Measurements from ENCODE around the gene ARMC7.
"Not testable (repeated sequence)": the region's sequence is repeated elsewhere in the genome, so short reads cannot be mapped to it uniquely, and the experiment has no call there.

ARMC7 gene

DNA sequence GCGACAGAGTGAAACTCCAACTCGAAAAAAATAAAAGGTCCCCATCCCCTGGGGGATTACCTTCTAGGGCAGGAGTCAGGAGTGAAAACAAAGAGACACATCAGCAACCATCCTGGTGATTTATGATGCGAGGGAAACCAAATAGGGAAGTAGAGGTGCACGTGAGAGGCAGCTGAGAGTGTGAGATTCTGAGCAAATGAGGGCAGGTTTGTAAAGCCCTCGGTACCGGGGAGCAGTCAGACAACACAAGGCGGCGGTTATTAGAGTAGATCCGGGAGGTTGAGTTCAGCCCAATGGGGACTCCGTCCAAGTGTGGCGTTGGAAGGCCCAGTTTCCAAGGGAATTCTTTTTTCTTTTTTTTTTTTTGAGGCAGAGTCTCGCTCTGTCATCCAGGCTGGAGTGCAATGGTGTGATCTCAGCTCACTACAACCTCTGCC is 7.4 kb upstream of the ARMC7 start:
- no peak for DNase-seq (ENCODE audit: low read depth)

DNA sequence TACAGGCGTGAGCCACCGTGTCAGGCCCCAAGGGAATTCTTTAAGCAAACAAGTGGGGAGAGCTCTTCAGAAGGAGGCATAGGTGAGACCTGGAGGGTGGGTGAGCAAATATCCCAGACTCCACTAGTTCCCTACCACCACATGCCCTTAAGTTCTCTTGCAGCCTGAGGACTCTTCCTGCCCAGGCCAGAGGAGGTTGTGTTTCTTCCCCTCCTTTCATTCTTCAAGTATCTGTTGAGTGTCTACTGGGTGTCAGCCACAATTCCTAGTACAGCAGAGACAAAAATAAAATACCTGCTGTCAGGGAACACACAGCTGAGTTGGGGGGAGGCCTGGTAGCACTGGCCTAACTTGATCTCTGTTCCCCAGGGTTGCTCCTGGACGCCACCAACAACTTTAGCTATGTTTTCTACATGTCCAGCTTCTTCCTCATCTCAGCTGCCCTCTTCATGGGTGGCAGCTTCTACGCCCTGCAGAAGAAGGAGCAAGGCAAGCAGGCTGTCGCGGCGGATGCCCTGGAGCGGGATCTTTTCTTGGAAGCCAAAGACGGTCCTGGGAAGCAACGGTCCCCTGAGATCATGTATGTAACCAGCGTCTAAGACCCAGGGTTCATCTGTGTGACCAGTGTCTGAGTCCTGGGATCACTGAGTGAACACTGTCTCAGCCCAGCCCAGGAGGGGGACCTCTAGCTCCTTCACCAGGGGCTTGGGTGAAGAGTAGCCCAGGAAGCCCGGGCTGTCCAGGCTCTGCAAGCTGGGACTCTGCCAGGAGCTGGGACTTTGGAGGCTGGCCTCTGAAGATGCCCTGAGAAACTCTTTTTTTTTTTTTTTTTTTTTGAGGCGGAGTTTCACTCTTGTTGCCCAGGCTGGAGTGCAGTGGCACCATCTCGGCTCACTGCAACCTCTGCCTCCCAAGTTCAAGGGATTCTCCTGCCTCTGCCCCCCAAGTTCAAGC is 5.9 kb upstream of the ARMC7 start:
- DNase-seq (ENCODE audit: low read depth), result no peak

GRCh38 chr17:75105126-75106080 is 4.4 kb upstream of the ARMC7 start:
- no peak for DNase-seq (ENCODE audit: low read depth)

DNA sequence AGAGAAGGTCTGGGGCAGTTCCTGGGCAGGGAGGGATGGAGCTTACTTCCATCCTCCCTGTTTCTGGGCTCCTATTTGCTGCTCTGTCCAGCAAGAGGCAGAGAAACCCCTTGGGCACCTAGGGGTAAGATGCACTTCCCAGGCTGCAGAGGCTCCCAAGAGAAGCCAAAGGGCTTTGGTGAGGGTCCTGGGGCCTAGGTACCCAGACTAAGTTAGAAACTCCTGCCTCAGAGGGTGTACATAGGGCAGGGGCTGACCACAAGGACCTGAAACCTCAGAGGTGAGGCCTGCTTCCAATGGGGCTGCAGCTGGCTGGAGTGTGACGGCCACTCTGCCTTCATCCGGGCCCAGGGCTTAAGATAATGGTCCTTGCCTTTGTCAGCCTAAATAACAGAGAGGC is 1.6 kb upstream of the ARMC7 start:
- DNase-seq (ENCODE audit: low read depth), result no peak

DNA sequence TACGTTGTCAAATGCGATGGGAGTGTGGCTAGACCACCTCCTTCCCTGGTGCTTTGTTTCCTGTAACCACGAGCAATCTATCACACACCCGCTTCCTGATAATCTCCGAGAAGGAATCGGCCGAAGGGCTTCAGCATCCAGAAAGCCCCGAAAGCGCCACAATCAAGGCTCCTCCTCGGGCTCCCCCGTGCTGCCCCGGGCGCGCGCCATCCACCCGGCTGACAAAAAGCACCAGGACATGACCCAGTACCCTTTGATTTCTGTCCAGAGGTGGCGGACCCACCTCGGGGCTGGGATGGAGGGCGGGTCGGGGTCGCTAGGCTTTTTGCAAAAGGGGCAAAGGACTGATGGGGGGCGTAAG is 743 bp upstream of the ARMC7 start:
- DNase-seq (ENCODE audit: low read depth), result no peak

DNA sequence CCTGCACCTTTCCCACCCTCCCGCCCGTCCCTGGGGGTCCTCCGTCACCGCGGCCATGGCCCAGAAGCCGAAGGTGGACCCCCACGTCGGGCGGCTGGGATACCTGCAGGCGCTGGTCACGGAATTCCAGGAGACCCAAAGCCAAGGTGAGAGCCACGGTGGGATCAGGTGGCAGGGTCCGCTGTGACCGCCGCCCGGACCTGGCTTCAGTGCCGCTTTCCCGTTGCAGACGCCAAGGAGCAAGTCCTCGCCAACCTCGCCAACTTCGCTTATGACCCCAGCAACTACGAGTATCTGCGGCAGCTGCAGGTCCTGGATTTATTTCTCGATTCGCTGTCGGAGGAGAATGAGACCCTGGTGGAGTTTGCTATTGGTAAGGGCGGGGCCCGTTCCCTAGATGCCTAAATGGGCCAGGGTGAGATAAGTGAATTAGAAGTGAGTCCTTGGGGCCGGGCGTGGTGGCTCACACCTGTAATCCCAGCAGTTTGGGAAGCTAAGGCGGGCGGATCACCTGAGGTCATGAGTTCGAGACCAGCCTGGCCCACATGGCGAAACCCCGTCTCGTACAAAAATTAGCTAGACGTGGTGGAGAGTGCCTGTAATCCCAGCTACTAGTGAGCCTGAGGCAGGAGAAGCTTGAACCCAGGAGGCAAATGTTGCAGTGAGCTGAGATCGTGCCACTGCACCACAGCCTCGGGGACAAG is 617 bp downstream of the ARMC7 start:
- DNase-seq (ENCODE audit: low read depth), result no peak

GRCh38 chr17:75111777-75112335 is 2.1 kb downstream of the ARMC7 start:
- no peak for DNase-seq (ENCODE audit: low read depth)

DNA sequence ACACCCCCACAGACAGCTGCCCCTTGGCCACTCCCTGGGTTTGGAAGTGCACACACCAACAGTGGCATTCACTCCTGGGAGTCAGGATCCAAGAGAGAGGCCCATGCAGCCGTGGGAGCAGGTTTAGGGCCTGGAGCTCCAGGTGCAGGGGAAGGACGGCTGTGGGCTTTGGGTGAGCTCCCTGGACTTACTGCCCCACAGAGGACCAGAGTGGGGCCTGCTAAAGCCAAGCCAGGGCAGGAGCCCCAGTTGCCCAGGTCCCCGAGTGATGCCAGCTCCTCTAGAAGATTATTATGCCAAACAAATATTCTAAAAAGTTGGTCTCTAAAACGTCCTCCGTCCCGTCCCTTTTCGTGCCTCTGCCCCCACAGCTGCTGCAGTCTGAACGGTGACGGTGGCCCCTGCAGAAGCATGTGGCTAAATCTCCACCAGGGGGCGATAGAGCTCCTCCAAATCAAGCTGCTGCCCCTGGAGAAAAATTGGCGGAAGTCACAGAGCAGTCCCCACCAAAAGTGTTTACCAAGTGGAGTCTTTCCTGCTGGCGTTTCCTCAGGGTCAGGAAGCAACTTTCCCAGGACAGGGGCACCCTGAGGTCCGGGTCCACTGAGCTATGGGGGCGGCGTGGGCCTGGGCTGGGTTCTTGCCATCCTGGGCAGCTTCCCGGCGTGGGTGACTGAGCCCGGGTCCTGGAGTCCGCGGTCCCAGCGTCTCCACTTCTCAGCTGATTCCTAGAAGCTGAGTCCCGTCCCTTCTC is 4.2 kb downstream of the ARMC7 start:
- DNase-seq (ENCODE audit: low read depth), result peak; percentile 79

DNA sequence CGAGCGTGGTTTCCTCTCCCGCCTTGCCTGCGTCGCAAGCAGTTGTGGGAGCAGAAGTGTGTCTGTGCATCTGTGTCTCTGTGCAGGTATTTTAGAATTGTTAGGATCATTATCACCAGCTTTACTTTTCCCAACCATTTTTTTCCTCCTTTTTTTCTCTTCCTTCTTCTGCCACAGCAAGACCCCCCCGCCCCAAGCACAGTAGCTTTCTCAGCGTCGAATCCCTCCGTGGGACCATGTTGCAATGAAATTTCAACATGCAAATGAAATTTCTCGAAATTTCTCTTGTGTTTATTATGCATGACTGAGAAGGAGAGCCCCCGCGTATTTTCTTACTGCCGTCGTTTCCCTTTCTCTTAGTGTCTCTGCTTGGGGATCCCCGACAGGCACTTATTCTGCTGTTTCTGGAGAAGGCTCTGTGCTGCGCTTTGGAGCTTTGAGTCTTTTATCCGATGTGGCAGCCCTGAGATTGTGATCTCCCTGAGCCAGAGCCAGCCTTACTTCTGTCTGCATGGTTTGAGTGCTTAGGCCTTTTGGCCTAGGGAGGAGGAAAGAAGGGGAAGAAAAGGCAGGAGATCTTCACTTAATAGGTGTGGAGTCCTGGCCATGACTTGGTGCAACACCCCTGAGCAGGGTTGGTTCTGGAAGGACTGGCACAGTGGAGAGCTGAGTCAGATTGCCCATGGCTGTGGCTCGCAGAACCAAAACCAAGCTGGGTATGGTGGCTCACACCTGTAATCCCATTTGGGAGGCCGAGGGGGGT is 5.0 kb downstream of the ARMC7 start:
- no peak for DNase-seq (ENCODE audit: low read depth)

GRCh38 chr17:75115555-75115954 is 5.8 kb downstream of the ARMC7 start:
- no peak for DNase-seq (ENCODE audit: low read depth)

DNA sequence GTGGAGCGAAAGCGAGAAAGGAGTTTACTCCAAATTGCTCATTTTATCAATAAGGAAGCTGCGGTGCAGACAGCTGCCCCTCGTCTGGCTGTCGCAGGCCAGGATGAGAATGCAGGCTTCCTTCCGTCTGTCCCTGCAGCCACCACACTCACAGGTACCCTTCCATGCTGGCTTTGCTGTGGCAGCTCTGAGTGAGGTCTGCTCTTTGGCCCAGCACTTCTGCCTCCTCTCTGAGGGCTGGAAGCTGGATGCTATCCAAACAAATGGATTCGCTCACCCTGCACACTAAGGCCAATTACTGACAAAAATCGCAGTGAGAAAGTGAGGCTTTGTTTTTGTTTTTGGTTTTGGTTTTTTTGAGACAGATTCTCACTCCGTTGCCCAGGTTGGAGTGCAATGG is 7.0 kb downstream of the ARMC7 start:
- no peak for DNase-seq (ENCODE audit: low read depth)

DNA sequence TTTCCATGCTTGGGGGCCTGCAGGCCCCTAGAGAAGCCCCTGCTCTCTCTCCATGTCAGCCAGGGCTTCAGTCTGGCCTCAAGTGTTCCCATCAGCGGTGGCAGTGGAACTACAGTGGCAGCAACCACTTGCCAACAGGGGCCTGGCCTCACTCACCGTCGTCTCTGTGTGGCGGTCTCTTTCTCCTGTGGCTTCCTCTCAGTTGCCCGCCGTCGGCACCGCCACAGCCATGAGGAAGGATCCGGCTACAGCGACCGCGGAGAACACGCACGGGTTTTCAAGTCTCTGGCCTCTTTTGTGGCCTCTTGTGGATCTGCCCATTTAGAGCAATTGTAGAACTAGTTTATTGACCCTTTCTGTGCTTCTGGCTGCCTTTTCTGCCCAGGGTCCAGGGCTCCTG is 8.5 kb downstream of the ARMC7 start:
- no peak for DNase-seq (ENCODE audit: low read depth)

DNA sequence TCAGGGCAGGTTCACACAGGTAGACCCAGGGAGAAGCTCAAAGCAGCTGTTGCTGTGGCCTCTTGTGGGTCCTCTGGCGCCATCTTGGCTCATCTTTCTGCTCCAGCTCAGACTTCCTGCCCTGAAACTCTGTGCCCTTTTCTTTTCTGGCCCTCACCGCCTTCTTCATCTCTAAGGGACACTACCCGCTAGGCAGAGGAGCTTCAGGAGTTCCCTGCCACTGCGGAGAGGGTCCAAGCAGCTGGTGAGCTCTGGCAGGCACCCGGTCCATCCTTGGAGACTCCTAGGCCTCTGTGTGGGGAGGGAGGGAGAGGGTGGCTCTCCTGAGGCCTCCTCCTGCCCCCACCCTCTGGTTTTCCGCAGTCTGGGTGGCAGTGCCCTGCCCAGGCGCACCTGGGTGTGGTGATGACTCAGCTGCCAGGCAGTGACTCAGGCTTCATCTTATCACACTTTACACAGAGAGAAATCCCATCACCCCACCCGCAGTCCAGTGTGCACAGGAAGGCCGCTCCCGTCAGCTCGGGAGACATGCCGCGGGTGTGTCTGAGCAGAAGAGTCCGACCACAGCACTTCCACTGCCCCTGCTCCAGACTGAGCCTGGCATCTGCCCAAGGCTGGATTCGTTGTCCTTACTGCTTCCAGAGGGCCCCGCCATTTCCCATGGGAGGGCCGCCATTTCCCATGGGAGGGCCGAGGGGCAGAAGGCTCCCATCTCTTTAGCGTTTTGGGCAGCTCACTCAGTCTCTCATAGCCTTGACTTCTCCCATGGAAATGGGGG is 14.5 kb downstream of the ARMC7 start:
- peak; percentile 60 for DNase-seq (ENCODE audit: low read depth)

- DNase-seq (ENCODE audit: low read depth), result no peak
Measured at GRCh38 chr17:75124819-75125162, 15.0 kb downstream of the ARMC7 start.

DNA sequence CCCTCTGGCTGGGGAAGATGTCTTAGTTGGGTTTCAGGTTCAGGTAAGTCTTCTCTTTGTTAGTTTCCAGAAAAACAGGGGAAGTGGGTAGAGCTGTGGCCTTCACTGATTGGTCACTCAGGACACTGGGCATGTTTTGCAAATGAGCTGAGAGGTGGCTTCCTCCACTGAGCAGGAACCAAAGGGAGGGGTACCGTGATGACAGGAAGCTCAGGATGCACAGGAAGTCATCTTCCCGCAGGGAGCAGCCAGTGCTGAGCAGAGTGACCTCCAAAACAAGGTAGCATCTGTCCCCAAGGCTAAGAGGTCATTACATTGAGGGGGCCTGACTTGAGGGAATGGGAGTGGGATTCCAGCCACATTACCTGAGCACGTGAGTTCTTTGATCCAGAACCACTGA is 16.2 kb downstream of the ARMC7 start:
- no peak for DNase-seq (ENCODE audit: low read depth)

- no peak for DNase-seq (ENCODE audit: low read depth)
Measured at GRCh38 chr17:75126954-75127353, 17.2 kb downstream of the ARMC7 start.

DNA sequence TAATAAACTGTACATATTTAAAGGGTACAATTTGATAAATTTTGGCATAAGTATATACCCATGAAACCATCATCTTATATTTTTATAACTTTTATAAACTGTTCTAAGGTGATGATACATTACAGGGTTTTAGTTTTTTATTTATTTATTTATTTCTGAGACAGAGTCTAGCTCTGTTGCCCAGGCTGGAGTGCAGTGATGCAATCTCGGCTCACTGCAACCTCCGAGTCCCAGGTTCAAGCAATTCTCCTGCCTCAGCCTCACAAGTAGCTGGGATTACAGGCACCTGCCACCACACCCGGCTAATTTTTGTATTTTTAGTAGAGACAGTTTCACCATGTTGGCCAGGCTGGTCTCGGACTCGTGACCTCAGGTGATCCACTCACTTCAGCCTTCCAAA is 18.2 kb downstream of the ARMC7 start:
- not testable (repeated sequence) for DNase-seq (ENCODE audit: low read depth)

DNA sequence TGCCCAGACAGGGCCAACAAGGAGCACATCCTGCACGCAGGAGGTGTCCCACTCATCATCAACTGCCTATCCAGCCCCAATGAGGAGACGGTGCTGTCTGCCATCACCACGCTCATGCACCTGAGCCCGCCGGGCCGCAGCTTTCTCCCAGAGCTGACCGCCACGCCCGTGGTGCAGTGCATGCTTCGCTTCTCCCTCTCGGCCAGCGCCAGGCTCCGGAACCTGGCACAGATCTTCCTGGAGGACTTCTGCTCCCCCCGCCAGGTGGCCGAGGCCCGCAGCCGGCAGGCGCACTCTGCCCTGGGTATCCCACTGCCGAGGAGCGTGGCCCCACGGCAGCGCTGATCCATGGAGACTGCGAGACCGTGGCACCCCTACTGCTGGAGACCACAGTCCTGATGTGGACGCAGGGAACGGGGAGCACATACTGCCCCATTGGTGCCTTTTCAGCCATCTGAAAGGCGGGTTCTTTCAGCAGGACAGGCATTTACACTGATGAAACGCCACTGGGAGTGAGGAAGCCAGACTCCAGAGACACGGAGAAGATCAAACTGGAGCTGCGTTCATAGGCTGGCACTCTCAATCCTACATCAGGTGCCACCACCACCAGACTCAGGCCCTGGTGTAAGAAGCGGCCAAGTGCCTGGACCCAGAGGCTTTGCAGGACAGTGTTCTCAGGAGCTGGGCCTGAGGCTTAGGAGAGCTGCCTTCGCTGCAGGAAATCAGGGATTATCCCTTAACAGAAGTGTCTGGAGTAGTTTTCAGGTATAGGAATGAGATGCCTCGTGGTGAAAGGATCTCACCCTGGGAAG is 19.1 kb downstream of the ARMC7 start:
- no peak for DNase-seq (ENCODE audit: low read depth)

DNA sequence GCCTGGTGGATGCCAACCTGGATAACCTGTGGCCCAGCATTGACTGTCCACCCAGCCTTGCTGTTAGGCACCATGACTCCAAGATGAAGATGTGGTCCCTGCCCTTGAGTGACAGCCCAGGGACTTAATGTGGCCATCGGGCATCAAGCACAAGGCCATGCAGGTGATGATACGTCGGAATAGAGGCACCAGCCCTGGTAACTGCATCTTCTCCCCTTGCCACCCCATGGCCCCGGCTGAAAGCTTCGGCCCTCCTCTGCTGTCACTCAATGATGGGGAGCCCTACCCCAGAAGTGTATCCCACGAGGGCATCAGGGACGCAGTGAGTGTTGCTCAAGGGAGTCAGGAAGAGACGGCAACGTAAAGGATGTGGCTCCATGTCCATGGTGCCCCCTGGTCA is 19.8 kb downstream of the ARMC7 start:
- no peak for DNase-seq (ENCODE audit: low read depth)
